DMS 273 (cell line): ENCODE measurements around the gene GYS2.
"Not testable (repeated sequence)": the region's sequence is repeated elsewhere in the genome, so short reads cannot be mapped to it uniquely, and the experiment has no call there.

Experiments
- DNase-seq: peaks from one replicate; lab custom pipeline; 2025; ENCODE audit not compliant: unreplicated experiment; lab: John Stamatoyannopoulos, UW

GYS2 gene

GRCh38 chr12:21606175-21606574 lies 1.5 kb upstream of the GYS2 start:
- no peak for DNase-seq

GRCh38 chr12:21602774-21603173 lies 1.9 kb downstream of the GYS2 start:
- DNase-seq: no peak

- DNase-seq: no peak
These were observed 4.5 kb downstream of the GYS2 start for GRCh38 chr12:21600196-21600595.

GRCh38 chr12:21599143-21599999 lies 5.3 kb downstream of the GYS2 start:
- DNase-seq: no peak

- DNase-seq: no peak
These were observed 6.0 kb downstream of the GYS2 start for GRCh38 chr12:21598651-21599050.

GRCh38 chr12:21595356-21595755 lies 9.3 kb downstream of the GYS2 start:
- DNase-seq: not testable (repeated sequence)

- DNase-seq: no peak
These were observed 19.2 kb downstream of the GYS2 start for GRCh38 chr12:21585485-21585884.

- DNase-seq: not testable (repeated sequence)
These were observed 20.1 kb downstream of the GYS2 start for GRCh38 chr12:21584403-21585182.

GRCh38 chr12:21583587-21583986 lies 21.1 kb downstream of the GYS2 start:
- DNase-seq: no peak

GRCh38 chr12:21580748-21581516 lies 23.7 kb downstream of the GYS2 start:
- DNase-seq: no peak

GRCh38 chr12:21577516-21577915 lies 27.1 kb downstream of the GYS2 start:
- no peak for DNase-seq

GRCh38 chr12:21576431-21576830 lies 28.2 kb downstream of the GYS2 start:
- no peak for DNase-seq

GRCh38 chr12:21573733-21574358 lies 30.8 kb downstream of the GYS2 start:
- no peak for DNase-seq

- DNase-seq: no peak
These were observed 33.6 kb downstream of the GYS2 start for GRCh38 chr12:21571046-21571445.

- no peak for DNase-seq
These were observed 36.5 kb downstream of the GYS2 start for GRCh38 chr12:21568115-21568514.

- DNase-seq: no peak
These were observed 37.7 kb downstream of the GYS2 start for GRCh38 chr12:21566907-21567394.

GRCh38 chr12:21566223-21566906 lies 38.3 kb downstream of the GYS2 start:
- DNase-seq: no peak

- DNase-seq: no peak
These were observed 41.8 kb downstream of the GYS2 start for GRCh38 chr12:21562859-21563258.

- DNase-seq: no peak
These were observed 43.5 kb downstream of the GYS2 start for GRCh38 chr12:21561158-21561557.

- no peak for DNase-seq
These were observed 44.6 kb downstream of the GYS2 start for GRCh38 chr12:21559855-21560569.
